GM19351 (cell line): ENCODE results near the gene PIM3.
A peak's percentile ranks its signal among the peaks of the same experiment; 100 is the strongest.

Experiments
- ATAC-seq: cut with Tn5 transposase; IDR thresholded peaks from one replicate; pipeline ENCODE4 v1.9.1; 2021; ENCODE audit warnings: mild to moderate bottlenecking, moderate library complexity; ENCODE audit not compliant: unreplicated experiment

Gene PIM3

DNA sequence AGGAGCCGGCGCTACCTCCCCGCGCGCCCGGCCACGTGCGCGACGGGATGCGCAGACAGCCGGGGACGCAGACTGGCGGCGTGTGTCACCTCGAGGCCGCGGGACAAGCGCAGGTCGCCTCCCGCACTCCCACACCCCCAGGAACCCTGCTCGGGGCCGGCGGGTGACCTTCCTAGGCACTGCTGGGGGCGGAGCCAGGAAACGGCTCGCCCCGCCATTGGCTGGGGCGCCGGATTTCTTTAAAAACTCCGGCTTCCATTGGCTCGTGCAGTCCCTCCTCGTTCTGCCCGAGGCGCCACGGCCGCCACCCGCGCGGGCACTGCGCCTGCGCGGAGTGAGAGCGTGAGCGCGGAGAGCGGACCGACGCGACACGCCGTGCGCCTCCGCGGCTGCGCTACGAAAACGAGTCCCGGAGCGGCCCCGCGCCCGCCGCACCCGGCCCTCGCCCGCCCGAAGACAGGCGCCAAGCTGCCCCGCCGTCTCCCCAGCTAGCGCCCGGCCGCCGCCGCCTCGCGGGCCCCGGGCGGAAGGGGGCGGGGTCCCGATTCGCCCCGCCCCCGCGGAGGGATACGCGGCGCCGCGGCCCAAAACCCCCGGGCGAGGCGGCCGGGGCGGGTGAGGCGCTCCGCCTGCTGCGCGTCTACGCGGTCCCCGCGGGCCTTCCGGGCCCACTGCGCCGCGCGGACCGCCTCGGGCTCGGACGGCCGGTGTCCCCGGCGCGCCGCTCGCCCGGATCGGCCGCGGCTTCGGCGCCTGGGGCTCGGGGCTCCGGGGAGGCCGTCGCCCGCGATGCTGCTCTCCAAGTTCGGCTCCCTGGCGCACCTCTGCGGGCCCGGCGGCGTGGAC lies at the start of gene PIM3:
TSS of gene PIM3 (plus strand) at position 614 of the 846 bp plus-strand sequence. CDS start at position 790, 176 bp downstream.
- peak; percentile 65 for ATAC-seq

- ATAC-seq, result no peak
Observed at GRCh38 chr22:49911881-49912625, 48.5 kb upstream of the PIM3 start.

GRCh38 chr22:49913026-49913425 lies 47.5 kb upstream of the PIM3 start:
- no peak for ATAC-seq

DNA sequence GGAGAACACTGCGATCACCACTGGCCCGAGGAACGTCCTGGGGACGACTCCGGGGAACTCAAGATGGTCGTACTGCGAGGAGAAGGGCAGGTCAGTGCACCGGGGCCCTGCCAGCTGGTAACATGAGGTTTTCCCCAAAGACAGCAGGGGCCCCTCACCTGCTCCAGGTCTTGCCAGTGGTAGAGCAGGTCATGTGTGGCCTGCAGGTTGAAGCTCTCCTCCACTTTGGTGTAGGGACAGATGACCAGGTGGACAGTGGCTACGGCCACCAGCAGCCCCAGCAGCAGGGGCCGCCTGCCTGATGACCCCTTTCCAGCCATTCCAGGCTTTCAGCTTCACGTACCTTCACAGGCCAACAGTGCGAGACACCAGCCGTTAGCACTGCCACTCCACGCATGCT lies 47.1 kb upstream of the PIM3 start:
- ATAC-seq, result no peak

DNA sequence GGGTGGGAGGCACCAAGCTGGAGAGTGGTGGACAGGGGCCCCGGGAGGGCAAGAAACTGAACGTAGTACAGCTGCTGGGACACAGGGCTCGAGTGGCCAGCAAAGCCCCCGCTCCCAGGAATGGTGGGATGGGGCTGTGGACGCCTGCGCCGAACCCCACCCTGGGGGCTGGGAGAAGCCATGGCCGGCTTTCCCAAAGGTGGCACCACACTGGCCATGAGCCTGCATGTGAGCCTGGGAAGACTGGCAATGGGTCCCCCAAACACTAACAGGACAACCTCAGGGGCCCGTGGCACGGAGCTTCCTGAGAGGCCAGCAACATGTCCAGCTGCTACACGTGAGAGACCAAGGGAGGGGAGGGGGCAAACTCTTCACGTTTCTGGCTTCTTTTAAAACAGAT lies 46.3 kb upstream of the PIM3 start:
- ATAC-seq, result no peak

- ATAC-seq, result no peak
Observed at GRCh38 chr22:49915610-49916009, 45.0 kb upstream of the PIM3 start.

DNA sequence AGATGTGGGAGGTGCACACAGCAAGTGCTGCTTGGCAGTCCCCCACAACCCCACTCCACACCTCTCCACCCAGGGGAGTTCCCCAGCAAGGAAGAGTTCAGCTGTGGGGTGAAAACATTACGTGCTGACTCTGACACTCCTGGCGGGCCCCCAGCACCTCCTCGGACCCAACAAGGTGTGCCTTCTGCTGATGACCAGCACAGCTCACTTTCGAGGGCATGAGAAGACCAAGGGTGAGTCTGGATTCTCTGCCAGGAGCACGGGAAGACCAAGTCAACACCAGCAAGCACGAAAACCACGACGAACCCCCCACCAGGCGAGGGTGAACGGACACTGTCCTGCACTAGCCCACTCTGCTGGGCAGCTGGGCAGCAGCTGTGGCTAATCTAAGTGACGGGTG lies 43.7 kb upstream of the PIM3 start:
- ATAC-seq, result no peak

DNA sequence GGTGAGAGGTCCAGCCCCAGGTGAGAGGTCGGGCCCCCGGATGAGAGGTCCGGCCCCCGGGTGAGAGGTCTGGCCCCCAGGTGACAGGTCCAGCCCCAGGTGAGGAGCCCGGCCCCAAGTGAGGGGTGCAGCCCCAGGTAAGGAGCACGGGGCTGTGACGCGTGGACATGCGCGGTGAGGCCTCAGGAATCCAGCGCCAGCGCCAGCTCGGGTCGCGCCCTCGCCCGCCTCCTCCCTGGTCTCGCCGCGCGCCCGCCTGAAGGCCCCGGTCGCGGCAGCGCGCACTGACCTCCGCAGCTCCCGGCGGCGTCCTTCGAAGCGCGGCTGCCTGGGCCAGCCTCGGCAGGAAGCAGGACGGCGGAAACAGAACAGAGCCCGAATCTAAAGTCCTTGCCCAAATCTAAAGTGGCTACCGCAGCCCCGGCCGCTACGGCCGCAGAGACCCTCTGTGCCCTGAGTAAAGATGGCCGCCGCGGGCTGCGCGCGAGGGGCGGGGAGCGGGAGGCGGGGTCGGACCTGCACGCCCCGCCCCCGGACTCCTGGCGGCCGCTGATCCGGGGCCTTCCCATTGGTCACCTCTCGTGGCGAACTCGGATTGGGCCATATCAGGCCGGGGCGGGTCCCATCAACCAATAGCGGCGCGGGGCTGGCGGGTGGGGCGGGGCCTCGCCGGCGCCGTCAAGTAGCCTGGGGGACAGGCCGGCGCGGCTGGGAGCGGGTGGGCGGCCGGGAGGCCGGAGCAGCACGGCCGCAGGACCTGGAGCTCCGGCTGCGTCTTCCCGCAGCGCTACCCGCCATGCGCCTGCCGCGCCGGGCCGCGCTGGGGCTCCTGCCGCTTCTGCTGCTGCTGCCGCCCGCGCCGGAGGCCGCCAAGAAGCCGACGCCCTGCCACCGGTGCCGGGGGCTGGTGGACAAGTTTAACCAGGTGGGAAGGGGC lies 42.3 kb upstream of the PIM3 start, which contains the start of the genes ALG12 and CRELD2:
TSS of gene ALG12 (minus strand) at position 465 of the 937 bp plus-strand sequence. CDS start 4,673 bp downstream, outside the sequence.
TSS of gene CRELD2 (plus strand) at position 661 of the 937 bp plus-strand sequence. CDS start at position 797, 136 bp downstream.
- ATAC-seq, result peak; percentile 88

DNA sequence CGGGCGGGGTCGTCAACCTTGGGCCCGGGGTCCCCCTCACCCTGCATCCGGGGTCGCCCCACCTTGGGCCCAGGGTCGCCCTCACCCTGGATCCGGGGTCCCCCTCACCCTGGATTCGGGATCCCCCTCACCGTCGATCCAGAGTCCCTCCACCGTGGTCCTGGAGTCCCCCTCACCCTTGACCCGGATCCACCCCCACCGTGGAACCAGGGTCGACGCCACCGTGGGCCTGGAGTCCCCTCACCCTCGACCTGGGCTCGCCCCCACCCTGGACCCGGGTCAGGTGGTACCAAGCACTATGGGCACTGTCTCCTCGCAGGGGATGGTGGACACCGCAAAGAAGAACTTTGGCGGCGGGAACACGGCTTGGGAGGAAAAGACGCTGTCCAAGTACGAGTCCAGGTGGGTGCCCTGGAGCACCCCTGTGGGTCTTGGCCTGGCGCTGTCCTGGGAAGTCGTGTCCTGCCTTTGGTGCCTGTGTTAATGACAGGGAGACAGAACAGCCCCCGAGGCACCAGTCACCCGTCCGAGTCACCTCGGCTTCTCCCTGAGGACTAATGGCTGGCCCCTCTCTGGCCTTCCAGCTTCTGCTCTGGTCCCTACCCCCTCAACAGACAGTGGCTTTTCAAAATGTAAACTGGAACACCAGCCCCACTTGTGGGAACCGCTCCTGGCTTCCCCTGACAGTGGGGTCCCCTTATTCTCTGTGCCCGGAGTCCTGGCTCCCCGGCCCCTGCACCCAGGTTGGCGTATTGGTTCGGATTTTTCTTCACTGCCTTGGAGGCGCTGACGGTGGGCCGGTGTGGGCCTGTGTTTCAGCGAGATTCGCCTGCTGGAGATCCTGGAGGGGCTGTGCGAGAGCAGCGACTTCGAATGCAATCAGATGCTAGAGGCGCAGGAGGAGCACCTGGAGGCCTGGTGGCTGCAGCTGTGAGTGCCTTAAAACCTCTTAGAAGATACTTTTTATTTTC lies 41.4 kb upstream of the PIM3 start:
- no peak for ATAC-seq

GRCh38 chr22:49920859-49921258 lies 39.7 kb upstream of the PIM3 start:
- ATAC-seq, result no peak

- ATAC-seq, result no peak
Observed at GRCh38 chr22:49921508-49922278, 38.9 kb upstream of the PIM3 start.

- no peak for ATAC-seq
Observed at GRCh38 chr22:49922484-49922883, 38.1 kb upstream of the PIM3 start.

- ATAC-seq, result no peak
Observed at GRCh38 chr22:49922926-49923325, 37.6 kb upstream of the PIM3 start.

- ATAC-seq, result no peak
Observed at GRCh38 chr22:49923445-49923844, 37.1 kb upstream of the PIM3 start.

- no peak for ATAC-seq
Observed at GRCh38 chr22:49924113-49924833, 36.3 kb upstream of the PIM3 start.

DNA sequence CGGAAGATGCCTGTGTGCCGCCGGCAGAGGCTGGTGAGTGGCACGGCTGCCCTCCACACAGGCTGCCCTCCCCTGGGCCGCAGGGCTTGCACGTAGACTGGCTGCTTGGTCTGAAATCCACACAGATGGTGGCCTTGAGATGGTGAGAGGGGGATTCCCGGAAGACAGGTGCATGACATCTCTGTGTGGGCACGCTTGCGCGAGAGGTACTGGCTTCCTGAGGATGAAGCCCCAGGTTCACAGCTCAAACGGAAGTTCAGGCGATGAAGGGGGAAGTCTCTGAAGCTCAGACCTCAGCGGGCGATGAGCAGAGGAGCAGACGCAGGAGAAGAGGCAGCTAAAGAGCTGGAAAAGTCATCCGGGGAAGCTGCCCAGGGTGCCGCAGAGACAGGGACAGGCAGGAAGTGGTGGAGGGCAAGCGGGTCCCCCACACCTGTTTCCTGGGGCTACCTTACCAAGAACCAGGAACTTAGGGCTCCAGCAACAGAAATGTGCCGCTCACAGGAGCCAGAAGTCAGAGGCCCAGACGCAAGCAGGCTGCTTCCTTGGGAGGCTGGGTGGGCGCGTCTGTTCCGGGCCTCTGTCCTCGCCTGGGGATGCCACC lies 34.9 kb upstream of the PIM3 start:
- no peak for ATAC-seq

DNA sequence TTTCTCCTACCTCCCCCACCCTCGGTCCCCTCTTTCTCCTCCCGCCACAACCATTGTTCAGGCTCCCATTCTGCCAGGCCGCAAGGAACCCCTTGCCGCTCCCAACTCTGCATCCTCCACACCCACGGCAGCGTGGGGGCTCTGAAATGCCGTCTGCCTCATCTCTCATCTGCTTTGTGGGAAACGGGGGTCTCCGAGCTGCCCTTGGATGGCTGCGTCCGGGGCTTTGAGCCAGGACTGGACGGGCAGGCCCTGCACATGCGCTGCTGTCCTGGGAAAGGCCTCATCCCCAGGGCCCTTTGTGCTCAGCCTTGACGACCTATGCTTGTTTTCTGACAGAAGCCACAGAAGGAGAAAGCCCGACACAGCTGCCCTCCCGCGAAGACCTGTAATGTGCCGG lies 33.7 kb upstream of the PIM3 start:
- no peak for ATAC-seq
